HL-60/S4 (cell line): ENCODE data around the gene MACROD1.

Experiments
- in situ Hi-C: fragments of 300-500 bp; cut with MboI; formaldehyde crosslinking; loops from 2 replicates; pipeline ENCODE4 v1.14.3; 2022; ENCODE audit warnings: low sequenced_read_pairs

The MACROD1 gene

DNA sequence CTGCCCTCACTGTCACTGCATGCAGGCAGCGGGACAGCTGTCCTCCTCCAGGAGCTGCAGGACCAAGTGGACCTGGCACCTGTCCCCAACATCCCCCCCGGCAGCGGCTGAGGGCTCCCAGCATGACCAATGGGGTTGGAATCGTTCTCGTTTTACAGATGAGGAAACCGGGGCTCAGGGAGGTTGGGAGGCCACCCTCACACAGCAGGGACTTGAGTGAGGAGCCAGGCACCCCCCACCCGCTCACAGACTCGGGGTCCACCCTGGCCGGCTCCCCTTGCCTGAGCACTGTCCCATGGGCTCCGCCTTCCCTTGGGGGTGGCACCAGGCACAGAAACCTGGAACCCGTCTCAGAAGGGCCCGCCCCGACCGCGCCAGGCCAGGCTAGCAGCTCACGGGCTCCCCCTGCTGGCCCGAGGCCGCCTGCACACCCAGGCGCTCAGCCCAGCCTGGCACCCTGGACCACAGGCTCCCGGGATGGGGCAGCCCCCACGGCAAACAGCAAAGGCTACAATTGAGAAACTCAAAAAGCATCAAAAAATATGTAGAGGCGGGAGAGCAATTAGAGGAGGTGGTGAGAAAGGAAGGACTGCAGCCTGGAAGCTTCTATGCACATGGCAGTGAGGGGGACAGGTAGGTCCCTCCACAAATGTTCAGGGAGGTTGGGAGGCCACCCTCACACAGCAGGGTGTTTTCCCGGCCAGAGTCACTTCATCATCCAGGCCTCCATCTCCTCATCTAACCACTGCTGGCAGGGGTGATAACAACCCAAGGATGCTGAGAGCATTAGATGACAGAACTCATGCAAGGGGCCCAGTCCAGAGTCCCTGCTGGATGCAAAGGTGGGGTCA lies 12.8 kb downstream of the MACROD1 start:
- in situ Hi-C loops, result no loop called here

DNA sequence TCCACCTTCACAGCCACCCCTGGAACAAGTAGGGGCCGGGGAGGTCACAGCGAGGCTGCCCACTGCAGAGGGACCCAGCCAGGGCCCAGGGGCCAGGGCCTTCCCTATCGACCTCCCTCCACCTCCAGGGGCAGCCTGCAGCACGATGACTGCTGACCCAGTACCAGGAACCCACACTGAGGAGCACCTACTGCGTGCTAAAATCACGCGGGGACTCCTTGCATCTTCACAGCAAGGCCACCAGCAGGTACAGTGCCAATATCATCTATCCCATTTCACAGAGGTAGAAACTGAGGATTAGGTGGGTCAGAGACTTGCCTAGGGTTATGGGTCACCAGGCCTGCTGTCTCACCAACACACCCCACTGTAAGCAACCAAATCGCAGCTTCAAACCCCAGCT lies 14.6 kb downstream of the MACROD1 start:
- in situ Hi-C loops, result no loop called here

DNA sequence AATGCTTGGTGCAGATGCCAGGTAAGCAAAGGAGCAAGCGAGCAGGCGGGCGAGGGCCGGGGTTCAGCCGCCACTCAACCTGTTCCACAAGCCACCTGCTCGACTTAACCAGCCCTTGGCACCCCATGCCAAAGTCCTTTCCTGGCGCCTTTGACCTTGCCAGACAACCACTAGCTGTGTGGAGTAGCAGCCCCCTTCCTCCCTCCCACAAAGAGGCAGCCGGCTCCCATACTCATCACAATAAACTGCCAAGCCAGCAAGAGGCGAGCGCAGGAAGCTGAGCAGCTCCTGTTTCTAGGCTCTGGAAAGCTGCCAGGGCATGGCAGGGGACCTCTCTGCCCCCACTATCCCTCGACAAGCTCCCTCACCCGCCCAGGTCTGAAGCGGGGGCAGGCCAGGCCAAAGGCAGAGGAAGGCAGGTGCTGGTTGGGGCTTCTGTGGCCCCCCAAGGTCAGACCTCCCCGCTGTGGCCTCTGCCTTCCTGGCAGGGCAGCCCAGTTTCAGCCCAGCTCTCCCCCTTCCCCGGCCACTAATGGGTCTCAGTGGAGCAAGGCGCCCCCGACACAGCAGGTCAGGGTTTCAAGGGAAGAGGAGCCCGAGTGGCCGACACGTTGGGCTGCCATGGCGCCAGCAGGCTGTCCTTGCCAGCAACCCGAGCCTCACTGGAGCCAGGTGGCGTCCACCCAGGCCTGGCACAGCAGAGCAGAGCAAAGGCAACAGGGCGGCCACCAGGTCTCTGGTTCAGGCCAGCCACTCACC lies 15.3 kb downstream of the MACROD1 start:
- in situ Hi-C loops, result no loop called here

DNA sequence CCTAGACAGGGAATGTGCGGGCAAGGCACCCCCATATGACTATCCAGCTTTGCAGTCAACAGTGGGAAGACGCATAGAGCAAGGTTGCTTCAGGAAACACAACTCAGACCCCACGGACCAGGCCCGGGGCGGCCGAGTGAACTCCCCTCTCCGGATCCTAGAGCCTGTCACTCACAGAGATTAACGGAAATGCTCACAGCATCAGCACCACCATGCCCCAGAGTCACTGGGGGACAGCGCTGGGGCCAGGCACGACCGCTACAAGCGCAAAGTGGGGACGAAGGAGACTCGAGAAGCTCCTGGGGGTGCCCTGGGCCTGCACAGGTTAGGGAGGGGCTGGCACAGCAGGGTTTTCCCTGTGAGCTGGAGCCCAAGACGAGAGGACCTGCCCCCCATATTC lies 15.9 kb downstream of the MACROD1 start:
- in situ Hi-C loops, result no loop called here

DNA sequence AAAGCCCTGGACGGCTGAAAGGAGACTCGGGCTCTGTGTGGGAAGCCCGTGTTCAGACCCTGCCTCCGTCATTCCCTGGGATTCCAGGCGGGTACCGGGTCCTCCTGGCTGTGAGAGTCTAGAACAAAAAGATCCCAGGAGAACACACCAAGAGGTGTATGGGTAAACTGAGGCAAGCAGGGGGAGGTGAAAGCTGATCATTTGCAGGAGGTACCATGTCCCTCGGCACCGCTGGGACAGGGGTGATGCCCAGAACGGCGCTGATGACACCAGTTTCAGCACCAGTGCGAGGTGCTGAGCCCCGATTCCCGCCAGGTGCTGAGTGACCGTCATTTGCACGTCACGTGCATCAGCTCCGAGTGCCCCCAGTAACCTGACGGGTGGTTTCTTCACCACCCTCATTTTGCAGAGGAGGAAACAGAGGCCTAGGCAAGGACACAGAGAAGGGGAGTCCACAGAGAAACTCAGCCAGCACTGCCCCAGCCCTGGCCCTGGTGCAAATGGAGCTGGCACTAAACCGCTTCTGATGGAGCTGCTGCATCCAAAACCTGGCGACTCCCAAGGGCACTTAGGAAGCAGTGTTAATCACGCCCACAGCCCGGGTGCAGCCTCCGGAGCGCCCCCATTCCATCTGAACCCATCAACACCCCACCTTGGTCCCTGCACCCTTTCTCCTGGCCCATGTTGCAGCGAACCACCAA lies 16.8 kb downstream of the MACROD1 start:
- in situ Hi-C loops, result loop anchor here (5.0 to 10.0 kb wide), 2 partner anchors 144 to 312 kb away; partner anchors contain the start of gene MARK2

DNA sequence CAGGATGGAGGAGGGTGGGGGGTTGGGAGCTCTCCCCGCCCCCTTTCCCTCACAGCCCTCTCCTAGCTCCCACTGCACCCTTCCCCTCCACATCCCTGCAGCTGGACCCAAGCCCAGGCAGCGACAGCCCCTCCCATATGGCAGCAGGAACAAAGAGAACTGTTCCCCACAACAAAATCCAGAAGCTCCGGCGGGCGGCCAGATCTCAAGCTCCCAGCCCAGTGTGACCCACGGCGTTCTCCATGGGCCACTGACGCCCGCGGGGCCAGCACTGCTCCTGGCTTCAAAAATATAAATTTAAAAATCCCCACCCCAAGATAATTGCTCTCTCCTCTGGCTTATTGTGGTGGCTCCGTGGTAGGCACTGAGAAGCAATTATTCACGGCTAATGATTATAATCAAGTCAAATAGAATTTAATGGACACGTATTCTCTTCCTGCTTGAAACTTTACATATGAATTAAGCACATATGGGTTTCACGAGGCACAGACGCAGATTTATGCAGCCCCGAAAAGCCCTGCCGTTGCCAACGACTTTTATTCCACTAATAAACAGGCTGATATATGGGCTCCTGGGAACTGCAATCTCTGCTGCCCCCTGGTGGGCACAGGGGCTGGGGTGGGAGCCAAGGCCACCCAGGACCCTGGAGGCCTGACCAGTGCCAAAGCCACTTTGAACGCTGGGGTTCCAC lies 17.5 kb downstream of the MACROD1 start:
- in situ Hi-C loops, result loop anchor here (5.0 to 10.0 kb wide), 2 partner anchors 144 to 311 kb away; partner anchors contain the start of gene MARK2

DNA sequence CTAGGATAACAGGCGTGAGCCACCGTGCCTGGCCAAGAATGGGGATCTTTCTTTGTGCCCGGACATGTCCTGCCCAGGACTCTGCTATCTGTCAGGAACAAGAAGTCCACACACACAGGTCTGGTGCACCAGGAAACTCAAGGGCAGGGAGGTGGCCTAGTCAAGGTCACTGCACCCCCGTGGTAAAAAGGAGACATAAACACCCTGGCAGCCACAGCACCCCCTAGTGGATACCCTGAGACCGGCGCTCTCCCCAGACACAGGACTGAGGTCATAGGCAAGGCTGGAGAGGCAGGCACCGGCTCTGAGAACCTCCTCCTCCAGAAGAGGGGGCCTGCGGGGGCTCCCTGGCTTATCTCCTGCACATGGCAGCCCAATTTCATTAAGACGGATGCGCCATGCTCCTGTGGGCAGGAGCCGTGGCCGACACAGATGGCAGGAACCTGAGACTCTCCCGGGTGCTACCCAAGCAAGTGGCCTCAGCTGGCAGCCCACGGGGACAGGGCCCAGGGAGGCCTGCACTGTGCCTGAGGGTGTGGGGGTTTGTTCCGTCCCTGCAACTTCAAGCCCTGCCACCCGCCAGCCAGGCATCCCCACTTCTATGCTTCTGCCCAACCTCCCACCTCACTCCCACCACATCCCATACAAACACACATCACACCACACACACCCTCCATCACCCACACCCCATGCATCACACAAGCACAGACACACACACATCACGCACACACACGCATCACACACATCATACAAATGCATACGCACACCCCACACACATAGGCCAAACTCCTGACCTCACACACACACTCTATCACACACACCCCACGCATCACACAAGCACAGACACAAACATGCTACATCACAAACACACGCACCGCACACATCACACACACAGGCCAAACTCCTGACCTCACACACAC lies 19.6 kb downstream of the MACROD1 start:
- in situ Hi-C loops, result loop anchor here (5.0 to 10.0 kb wide), 2 partner anchors 141 to 309 kb away; partner anchors contain the start of gene MARK2

DNA sequence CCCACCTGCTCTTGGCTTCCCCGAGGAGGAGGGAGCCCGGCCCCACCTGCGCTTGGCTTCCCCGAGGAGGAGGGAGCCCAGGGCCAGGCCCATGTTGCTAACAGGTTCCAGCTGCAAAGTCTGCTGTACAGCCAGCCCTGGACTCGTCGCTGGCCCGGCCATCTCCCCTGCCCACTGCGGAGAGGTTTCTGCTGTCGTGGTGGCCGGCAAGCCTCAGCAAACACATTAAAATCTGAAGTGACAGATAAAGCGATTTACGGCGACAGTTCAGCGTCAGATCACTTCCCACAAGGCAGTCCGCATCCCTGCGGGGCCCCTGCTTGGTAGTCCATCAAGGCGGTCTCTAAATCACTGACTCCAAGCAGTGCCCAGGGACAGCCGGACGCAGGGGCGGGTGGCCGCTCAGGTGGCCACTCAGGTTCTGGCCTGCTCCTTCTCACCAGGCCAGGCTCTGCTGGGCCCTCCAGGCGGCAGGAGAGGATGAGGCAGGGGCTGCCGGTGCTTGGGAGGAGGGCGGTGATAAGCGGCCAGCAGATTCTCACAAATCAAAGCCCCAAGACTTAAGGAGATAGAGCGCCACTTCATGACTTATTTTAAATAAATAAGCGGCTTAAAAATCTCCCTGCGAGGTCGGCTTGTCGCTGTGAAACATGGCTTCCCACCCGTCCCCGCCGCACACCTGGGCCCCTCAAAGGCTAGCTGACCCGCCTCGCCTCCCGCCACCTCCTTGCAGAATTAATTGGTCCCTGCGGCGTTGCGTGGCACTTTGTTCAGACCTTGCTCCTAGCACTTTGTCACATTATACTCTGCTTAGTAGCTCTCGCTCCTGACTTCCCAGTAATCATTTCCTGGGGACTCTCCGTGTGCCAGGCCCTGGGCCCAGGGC lies 21.1 kb downstream of the MACROD1 start:
- in situ Hi-C loops, result loop anchor here (5.0 to 10.0 kb wide), 2 partner anchors 140 to 308 kb away; partner anchors contain the start of gene MARK2

DNA sequence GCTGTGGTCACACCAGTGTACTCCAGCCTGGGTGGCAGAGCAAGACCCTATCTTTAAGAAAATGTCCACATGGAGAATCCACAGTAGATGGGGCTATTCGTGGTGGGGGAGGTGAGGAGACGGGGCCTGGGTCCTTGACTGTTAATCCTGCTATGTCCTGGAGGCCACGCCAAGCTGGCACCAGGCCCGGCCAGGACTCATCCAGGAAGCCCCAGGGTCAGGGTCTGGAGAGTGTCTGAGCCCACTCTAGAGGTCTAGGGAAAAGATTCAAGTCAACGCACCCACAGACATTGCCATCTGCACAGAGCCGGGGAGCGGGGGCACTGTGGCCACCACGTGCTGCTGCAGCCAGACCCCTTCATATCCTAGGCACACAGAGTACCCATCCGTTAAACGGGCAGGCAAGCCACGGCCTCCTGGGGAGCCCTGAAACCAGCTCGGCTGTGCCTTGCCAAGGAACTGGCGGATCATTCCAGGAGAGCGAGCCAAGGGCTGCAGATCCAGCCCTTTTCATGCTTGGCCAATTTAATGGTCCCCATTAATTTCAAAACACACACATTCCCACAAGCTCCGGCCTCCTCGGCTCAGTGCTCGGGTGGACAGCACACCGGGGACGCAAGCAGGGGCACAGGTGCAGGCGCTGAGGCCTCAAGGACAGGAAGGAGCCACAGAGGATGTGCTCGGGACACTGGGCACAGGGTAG lies 24.7 kb downstream of the MACROD1 start:
- in situ Hi-C loops, result loop anchor here (10.0 kb wide), 1 partner anchor 136 kb away; no protein-coding TSS in a partner anchor

DNA sequence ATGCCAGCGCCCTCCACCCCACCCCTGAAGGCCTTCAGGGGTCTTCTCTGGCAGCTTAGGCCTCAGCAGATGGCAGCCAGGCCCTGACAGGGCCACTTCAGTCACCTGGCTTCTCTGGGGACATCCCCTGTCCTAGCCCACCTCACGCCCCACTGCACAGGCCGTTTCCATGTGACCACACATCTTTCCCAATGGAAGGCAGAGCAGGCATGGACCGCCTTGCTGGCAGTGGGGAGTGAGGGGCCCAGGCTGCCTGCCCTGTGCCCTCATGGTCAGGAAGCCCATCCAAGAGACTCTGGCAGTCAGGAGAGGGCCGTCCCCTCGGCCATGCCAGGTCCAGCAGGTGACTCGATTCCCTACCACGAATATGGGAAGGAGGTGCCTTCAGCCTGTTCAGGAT lies 25.8 kb downstream of the MACROD1 start:
- in situ Hi-C loops, result loop anchor here (10.0 kb wide), 1 partner anchor 135 kb away; no protein-coding TSS in a partner anchor

DNA sequence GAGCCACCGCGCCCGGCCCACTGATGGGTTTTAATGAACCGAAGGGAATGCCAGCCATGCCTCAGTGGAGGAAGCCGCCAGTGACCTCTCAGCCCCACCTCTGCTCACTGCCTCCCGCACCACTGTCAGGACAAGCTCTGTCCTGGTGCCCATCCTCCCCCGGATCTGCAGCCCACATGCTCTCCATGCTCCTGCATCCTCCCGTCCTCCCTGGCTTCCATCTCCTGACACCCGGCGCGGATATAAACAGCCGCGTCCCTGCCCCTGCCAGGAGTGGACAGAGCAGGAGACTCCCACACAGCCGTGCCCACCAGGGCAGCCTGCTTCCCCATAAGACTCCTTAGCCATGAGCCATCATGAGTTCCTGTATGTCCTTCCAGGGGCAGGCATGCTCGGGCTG lies 26.9 kb downstream of the MACROD1 start:
- in situ Hi-C loops, result no loop called here

DNA sequence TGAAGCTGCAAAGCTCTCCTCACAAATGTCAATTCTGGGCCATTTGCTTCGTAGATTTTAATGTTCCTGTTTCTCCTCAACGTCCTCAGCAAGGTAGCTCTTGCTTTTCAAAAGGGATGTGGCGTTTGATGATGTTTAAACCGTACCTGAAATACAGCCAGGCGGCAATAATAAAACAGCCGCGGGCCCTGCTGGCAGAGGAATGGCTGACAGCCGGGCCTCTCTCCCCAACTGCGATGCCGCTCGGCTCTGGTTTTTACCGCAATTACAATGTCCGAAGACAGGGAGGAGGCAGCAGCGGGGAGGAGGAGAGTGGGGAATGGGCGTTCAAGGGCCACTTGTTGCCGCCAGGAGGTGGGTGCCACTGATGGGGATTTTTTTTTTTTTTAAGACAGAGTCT lies 27.5 kb downstream of the MACROD1 start:
- in situ Hi-C loops, result no loop called here

DNA sequence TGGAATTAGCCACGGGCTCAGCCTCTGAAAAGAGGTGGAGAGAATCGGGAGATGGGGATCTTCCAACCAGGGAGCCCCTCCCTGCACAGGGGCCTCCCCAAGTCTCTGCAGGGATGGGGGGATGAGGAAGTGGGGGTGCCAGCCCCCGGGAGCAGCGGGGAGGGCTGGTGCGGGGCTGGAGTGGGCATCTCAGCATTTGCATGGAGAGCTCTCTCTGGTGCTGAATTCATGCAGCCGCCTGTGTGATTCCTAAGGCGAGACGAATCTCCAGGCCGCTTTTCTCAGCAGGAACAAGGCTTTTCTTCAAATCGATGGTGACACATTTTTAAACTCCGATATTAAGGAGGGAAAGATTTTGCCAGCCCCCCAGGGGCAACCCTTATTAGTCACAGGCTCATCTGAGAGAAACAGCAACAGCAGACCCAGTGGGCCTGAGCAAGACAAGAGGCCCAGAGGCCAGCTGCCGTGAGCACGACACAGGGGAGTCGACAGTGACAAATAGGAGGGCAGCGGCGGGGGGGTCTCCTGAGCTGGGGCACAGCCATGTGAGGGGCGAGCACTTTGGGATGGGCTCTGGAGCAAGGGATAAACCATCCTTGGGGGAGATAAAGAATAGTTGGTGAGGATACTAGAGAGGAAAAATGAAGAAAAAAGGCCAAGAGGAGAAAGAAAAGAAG lies 29.0 kb downstream of the MACROD1 start:
- in situ Hi-C loops, result no loop called here

DNA sequence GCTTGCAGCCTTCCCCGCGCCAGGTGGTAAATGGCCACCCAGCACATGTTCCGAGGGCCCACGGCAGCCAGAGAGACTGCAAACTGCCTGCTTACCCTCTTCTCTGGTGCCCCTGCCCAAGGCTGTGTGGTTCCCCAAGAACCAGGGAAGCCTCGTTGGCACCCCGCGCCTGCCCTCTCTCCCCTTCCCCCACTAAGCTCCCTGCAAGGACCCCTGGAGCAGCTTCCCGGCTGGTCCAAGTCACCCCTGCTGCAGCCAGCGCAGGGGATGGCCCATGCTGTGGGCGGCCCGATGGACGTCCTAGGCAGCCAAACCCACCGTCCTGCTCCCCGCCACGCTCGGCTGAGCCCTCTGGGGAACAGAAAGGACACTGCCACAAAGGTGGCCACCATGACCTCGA lies 30.2 kb downstream of the MACROD1 start:
- in situ Hi-C loops, result no loop called here

DNA sequence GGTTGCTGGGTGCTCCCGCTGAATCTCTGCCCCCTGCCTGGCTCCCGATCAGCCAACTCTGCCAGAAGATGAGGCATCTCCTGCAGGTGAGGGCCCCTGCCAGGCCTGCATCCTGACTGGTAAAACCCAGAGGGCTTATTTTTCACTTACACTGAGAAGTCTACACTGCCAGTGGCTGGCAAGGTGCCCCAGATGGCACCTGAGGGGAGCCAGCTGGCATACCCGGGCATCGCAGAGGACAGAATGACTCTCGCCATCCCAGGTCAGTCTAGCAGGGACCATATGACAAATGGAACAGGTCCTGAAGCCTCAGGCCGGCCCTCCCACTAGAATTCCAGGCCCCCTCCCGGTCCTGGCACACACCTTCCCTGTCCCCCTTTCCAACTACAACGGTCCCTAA lies 30.9 kb downstream of the MACROD1 start:
- in situ Hi-C loops, result no loop called here

DNA sequence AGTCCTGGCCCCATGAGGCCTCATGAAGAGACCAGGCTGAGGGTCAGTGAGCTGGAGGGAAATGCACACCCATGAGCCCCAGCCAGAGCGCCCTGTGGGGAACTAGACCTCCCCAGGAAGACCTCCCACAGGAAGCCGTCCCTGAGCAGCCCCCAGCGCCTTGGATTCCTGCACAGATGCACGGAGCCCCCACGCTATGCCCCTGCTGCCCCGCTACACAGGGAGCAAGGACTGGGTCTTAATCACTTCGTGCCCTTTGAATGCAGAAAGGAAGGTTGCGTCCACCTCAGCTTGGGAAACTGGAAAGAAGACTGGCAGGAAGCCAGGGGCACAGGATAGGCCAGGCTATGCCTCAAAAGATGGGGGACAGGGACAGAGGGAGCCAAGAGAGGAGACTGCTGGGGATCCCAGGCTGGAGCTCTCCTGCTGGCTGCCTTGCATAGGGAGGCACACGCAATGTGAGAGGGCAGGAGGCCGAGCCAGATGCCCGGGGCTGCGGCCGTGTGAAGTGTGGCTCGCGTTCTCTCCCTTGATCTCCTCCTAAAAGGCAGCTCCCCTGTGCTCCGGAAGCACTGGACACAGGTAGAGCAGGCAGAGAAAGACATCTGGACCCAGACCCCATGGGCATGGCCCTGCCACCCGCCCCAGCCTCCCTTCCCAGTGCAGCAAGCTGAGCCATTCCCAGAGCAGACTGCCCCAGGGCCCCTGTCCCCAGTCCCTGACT lies 32.8 kb downstream of the MACROD1 start:
- in situ Hi-C loops, result no loop called here
